SK-N-SH (cell line): ENCODE data around the gene RNF4.

ENCODE experiments used
- EP300 ChIP-seq, 2 experiments: IDR thresholded peaks; 2 replicates each; pipeline versions ENCODE4 v1.4.0 to v1.6.1; 2012; ENCODE audit warnings: borderline replicate concordance in 1 of 2, low read depth in 1 of 2, low read length in 1 of 2
- TF ChIP-seq, protein P1 (sequence below): fragments of 200-600 bp; sonication (generic); IDR thresholded peaks from 2 replicates; pipeline ENCODE4 v1.6.1; 2017; ENCODE audit warnings: antibody characterized with exemption, mild to moderate bottlenecking, moderate library complexity

DNA sequence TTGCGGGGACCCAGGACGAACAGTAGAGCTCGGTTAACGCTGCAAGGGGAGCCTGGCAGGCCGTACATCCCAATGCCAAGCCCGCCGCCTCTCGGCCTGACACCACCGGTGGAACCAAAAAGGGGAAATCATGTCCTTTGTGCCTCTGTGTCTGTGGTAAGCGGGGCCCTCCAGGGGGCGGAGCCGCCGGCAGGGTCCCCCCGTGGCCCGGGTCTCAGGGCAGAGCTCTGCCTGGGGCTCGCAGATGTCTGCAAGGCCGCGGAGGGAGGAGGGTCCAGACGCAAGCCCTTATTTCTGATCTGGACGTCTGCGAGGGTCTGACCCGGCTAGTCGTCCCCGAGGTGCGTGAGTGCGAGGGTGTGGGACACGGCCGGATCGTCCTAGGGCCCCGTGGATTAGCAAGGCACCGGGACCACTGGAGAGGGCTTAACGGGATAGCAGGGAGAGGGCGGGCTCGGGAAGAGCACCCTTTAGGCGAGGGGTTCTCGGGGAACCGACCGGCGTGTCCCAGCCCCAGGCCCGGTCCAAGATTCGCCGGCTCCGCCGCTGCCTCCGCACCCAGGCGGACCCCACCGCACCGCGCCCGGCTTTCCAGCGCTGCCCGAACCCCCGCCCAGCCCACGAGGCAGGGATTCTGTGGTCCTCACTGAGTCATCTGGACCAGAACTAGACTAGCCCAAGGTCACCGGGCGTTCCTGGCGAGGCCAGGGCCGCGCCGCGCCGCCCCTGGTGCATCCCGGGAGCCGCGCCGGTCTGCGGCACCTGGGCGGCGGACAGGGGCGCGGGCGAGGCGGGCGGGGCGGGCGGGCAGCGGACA lies 66.7 kb downstream of the RNF4 start:
- TF ChIP-seq, protein P1, sequence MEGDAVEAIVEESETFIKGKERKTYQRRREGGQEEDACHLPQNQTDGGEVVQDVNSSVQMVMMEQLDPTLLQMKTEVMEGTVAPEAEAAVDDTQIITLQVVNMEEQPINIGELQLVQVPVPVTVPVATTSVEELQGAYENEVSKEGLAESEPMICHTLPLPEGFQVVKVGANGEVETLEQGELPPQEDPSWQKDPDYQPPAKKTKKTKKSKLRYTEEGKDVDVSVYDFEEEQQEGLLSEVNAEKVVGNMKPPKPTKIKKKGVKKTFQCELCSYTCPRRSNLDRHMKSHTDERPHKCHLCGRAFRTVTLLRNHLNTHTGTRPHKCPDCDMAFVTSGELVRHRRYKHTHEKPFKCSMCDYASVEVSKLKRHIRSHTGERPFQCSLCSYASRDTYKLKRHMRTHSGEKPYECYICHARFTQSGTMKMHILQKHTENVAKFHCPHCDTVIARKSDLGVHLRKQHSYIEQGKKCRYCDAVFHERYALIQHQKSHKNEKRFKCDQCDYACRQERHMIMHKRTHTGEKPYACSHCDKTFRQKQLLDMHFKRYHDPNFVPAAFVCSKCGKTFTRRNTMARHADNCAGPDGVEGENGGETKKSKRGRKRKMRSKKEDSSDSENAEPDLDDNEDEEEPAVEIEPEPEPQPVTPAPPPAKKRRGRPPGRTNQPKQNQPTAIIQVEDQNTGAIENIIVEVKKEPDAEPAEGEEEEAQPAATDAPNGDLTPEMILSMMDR, result no peak
- peak in 1 of 2 experiments; percentile 7; a peak in 1 of 4 replicates for TF ChIP-seq EP300 (IDR thresholded peaks at IDR 0.05; ENCODE audit: borderline replicate concordance in 1 of 2, low read depth in 1 of 2, low read length in 1 of 2)
